Cerebellar nuclear complex (tissue), 1 donor: ENCODE measurements around the gene CACYBP.
"Not testable (repeated sequence)": the region's sequence is repeated elsewhere in the genome, so short reads cannot be mapped to it uniquely, and the experiment has no call there.

ENCODE experiments used
- DNase-seq, 2 experiments: peaks; one replicate each; lab custom pipeline; 2025; lab: John Stamatoyannopoulos, UW

Gene CACYBP

GRCh38 chr1:175009532-175009931, 9.8 kb downstream of the CACYBP start:
- DNase-seq, result no peak

- no peak for DNase-seq
Observed at GRCh38 chr1:175013445-175013844, 13.7 kb downstream of the CACYBP start.

- DNase-seq, result no peak
Observed at GRCh38 chr1:175015243-175015642, 15.5 kb downstream of the CACYBP start.

GRCh38 chr1:175019524-175019923, 19.8 kb downstream of the CACYBP start:
- no peak for DNase-seq

GRCh38 chr1:175023043-175023921, 23.5 kb downstream of the CACYBP start, which contains the start of gene MRPS14:
Gene MRPS14 (minus strand): TSS chr1:175023425. CDS start chr1:175023408, 17 bp downstream.
- peak in 1 of 2 experiments; percentile 95 for DNase-seq

DNA sequence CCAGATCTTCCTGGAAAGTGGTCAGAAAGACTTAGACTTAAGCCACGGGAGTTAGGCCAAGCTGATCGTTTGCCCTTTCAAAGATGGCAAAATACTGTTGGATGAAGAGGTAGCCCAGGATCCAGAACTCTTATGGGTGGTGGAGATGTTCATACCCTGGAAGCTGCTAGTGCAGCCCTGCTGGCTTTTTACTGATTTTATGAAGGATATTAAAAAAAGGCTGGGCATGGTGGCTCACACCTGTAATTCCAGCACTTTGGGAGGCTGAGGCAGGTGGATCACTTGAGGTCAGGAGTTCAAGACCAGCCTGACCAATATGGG, 24.1 kb downstream of the CACYBP start:
- not testable (repeated sequence) for DNase-seq

DNA sequence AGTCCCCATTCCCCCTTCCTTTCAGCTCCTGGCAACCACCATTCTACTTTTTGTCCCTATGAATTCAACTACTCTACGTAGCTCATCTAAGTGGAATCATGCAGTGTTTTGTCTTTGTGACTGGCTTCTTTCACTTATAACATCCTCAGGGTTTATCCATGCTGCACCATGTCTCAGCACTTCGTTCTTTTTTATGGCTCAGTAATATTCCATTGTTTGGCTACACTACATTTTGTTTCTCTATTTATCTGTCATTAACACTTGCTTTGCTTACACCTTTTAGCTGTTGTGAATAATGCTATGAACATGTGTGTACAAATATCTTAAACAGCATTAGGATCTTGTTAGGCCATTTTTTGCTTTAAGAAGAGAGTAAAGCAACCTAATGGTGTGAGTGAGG, 25.0 kb downstream of the CACYBP start:
- no peak for DNase-seq

DNA sequence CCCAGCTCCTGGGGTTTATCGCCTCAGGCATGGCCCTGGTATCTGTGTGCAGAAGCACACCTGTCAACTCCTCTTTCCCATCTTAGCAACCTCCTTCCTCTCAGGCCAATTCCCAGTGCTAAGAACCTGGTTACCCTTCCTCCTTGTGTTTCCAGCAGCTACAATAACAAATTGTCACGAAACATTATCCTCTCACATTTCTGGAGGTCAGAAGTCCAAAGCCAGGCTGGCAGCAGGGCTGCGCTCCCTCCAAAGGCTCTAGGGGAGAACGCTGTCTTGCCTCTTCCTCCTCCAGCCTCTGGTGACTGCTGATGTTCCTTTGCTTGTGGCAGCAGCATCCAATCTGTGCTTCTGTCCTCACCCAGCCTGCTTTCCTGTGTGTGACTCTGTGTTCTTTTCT, 34.2 kb downstream of the CACYBP start:
- DNase-seq, result no peak

DNA sequence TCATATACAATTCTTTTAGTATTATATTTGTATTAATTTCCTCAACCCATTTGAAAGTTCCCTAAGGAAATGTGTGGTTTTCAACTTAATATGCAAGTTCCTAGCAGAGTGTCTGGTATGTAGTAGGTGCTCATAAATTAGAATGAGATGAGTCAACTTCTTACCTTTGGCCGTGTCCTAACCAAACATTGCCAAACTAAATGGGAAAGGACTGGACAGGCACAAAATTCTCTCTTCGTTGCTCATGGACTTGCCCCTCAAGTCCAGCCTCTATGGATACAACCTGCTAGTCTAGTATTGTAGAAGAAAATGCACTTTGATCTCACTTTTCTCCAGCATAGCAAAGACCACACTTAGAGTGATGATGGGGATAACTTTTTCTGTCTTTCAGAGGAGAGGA, 35.0 kb downstream of the CACYBP start:
- DNase-seq, result no peak

- DNase-seq, result no peak
Observed at GRCh38 chr1:175035865-175036264, 36.1 kb downstream of the CACYBP start.

DNA sequence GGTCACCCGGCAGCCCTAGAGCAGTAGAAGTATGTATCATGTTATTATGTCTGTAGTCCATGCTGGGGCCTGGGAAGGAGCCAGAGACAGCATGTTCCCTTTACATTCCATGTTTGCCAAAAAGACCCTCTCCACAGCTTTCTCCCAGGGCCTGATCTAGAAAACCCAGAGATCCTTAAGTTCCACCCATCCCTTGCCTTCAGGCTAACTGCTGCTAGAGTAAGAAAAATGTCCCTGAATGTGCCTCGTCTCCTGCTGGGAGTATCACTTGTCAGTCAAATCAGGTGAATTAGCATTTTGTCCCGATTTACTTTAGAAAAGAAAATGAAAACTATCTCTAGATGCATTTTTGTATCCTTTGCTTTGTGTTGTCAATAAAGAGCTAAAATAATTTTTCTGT, 36.7 kb downstream of the CACYBP start:
- no peak for DNase-seq

- no peak for DNase-seq
Observed at GRCh38 chr1:175037416-175037815, 37.7 kb downstream of the CACYBP start.

DNA sequence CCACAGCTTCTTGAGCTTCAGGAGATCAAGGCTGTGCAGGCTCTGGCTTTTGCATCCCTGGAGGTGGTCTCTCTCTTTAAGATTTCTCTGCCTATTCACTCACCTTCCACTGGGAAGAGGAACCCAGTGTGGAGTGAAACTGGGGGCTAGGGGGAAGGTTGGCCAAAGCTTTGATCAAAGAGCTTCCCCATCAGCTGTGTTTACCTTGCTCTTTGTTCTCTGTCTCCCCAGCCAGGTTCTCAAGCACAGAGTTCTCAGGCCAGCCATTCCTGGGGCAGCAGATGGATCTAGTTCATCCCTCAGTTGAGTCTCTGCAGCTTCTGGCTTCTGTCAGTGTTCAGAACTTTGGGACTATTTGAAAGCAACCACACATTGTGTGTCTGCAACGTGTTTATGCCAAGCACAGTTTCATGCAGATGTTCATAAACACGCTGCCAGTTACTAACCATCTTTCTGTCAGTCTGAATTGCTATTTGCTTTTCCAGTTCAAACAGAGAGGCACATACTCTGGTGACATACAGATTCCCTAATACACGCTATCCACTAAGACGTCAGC, 40.7 kb downstream of the CACYBP start:
- DNase-seq, result no peak

- DNase-seq, result no peak
Observed at GRCh38 chr1:175042650-175043049, 42.9 kb downstream of the CACYBP start.

- no peak for DNase-seq
Observed at GRCh38 chr1:175043824-175044223, 44.1 kb downstream of the CACYBP start.

DNA sequence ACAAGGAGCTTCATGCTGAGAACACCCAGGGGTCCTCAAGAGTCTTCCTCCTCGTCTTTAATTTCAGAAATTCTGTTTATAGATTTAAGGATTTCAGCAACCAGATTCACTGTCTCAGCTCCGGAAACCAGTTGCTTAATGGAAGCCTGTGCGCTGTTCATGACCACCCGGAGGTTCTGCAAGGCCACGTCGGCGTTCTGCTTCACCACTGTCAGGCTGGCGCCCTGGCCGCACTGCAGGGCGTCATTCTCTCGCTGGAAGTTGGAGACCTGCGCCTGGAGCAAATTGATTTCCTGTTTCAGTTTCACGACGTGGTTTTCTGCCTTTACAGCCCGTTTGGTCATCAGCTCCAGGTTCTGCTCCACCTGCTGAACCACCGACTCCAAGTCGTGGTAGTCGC, 44.8 kb downstream of the CACYBP start:
- not testable (repeated sequence) for DNase-seq

- DNase-seq, result no peak
Observed at GRCh38 chr1:175045097-175045496, 45.4 kb downstream of the CACYBP start.

DNA sequence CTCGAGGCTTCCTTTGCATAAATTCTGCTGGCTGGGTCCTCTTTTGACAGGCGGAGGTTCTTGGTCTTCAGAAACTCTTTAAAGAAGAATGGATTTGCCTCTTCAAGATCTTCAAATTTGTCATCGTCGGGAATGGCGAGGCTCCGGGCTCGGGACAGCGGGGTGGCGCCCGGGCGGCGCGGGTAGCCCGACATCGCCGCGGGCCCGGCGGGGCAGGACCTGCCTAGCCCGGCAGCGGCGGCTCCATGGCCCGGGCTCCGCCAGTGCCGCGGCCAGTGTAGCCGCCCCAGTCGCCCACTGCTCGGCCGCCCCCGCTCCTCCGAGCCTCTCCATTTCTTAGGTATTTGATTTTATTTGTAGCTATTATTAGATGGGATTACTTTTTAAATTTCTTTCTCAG, 45.8 kb downstream of the CACYBP start:
- DNase-seq, result no peak

GRCh38 chr1:175050992-175051391, 51.2 kb downstream of the CACYBP start:
- DNase-seq, result no peak

DNA sequence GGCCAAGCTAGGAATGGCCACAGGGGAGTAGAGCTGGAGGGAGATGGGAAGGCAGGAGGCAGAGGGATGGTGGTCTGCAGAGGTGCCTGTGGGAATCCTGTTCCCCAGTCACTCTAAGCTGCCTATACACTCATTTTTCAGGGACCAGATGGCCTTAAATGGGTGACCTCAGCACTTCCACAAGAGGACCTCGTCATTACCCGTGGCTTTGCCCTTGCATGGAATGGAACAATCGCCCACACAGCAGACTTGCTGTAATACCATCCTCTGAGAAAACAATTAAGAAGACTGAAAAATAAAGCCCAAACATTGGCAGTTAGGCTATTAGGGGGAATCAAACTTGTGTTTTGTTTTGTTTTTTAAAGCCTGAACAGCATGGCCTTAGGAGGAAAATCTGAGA, 55.0 kb downstream of the CACYBP start:
- no peak for DNase-seq
